Activated CD4-positive, alpha-beta memory T cell treated with anti-CD3 and anti-CD28 coated beads for 36 hours (primary cell): Measurements from ENCODE around the gene NPY4R. TPM values are rescaled to one million over a fixed set of nuclear protein-coding genes. Genes with fewer than 3 reads are reported as not detected.
"Not testable (repeated sequence)": the region's sequence is repeated elsewhere in the genome, so short reads cannot be mapped to it uniquely, and the experiment has no call there.

Experiments used
- CTCF ChIA-PET: fragments of 350-600 bp; sonication (Branson Sonifier 250); formaldehyde crosslinking; loops from one replicate; lab custom pipeline; 2021; ENCODE audit warnings: antibody characterized with exemption, inconsistent platforms; lab: Charles Lee
- POLR2A ChIA-PET: fragments of 350-600 bp; sonication (Branson Sonifier 250); formaldehyde crosslinking; loops from one replicate; lab custom pipeline; 2021; ENCODE audit warnings: antibody characterized with exemption; lab: Charles Lee
- DNase-seq: peaks from one replicate; pipeline ENCODE4 v3.0.0-alpha.2; 2020
- H3K27ac Mint-ChIP-seq: one replicate; pipeline ENCODE4 v1.8.0; 2021; ENCODE audit warnings: mixed read lengths
- H3K27me3 Mint-ChIP-seq: one replicate; pipeline ENCODE4 v1.8.0; 2021; ENCODE audit warnings: mixed read lengths
- H3K36me3 Mint-ChIP-seq: one replicate; pipeline ENCODE4 v1.8.0; 2021; ENCODE audit warnings: mixed read lengths
- H3K4me1 Mint-ChIP-seq: one replicate; pipeline ENCODE4 v1.8.0; 2021; ENCODE audit warnings: low read depth, mixed read lengths
- H3K4me3 Mint-ChIP-seq: one replicate; pipeline ENCODE4 v1.8.0; 2021; ENCODE audit warnings: mild to moderate bottlenecking, mixed read lengths
- H3K9me3 Mint-ChIP-seq: one replicate; pipeline ENCODE4 v1.8.0; 2021; ENCODE audit warnings: mixed read lengths
- intact Hi-C: fragments of 100-400 bp; cut with micrococcal nuclease; formaldehyde crosslinking; loops from one replicate; pipeline ENCODE4 v1.15.1; 2023
- total RNA-seq, 2 experiments: library from RNA; stranded (reverse); gene quantifications; one replicate each; pipeline ENCODE4 v1.2.3, GENCODE V29; 2021

NPY4R gene
- total RNA-seq, 2 experiments from 2014 or later, result not detected

- not testable (repeated sequence) for H3K4me3 Mint-ChIP-seq
Measured at GRCh38 chr10:46445389-46446122, 20.2 kb downstream of the NPY4R start.

GRCh38 chr10:46443422-46443821 is 22.3 kb downstream of the NPY4R start:
- intact Hi-C loops, result not testable (repeated sequence)

More at GRCh38 chr10:46445389-46446122, 20.2 kb downstream of the NPY4R start:
- CTCF ChIA-PET, intact Hi-C loops, H3K4me1 Mint-ChIP-seq, H3K27ac Mint-ChIP-seq, H3K27me3 Mint-ChIP-seq, H3K36me3 Mint-ChIP-seq, DNase-seq, POLR2A ChIA-PET, H3K9me3 Mint-ChIP-seq: not testable (repeated sequence)

GRCh38 chr10:46442706-46443275 is 23.0 kb downstream of the NPY4R start:
- CTCF ChIA-PET, H3K9me3 Mint-ChIP-seq, H3K4me3 Mint-ChIP-seq, H3K27me3 Mint-ChIP-seq, H3K36me3 Mint-ChIP-seq, DNase-seq, POLR2A ChIA-PET, intact Hi-C loops, H3K4me1 Mint-ChIP-seq, H3K27ac Mint-ChIP-seq: not testable (repeated sequence)

More at GRCh38 chr10:46443422-46443821, 22.3 kb downstream of the NPY4R start:
- DNase-seq, H3K9me3 Mint-ChIP-seq, POLR2A ChIA-PET, H3K36me3 Mint-ChIP-seq, H3K4me3 Mint-ChIP-seq, H3K27me3 Mint-ChIP-seq, H3K27ac Mint-ChIP-seq, CTCF ChIA-PET, H3K4me1 Mint-ChIP-seq: not testable (repeated sequence)

- POLR2A ChIA-PET, DNase-seq, H3K9me3 Mint-ChIP-seq, H3K36me3 Mint-ChIP-seq, H3K27ac Mint-ChIP-seq, CTCF ChIA-PET, H3K27me3 Mint-ChIP-seq, H3K4me3 Mint-ChIP-seq, H3K4me1 Mint-ChIP-seq, intact Hi-C loops: not testable (repeated sequence)
Measured at GRCh38 chr10:46441837-46442278, 23.9 kb downstream of the NPY4R start.

- H3K9me3 Mint-ChIP-seq, intact Hi-C loops, H3K36me3 Mint-ChIP-seq, POLR2A ChIA-PET, DNase-seq, H3K27me3 Mint-ChIP-seq, H3K4me1 Mint-ChIP-seq, CTCF ChIA-PET, H3K4me3 Mint-ChIP-seq, H3K27ac Mint-ChIP-seq: not testable (repeated sequence)
Measured at GRCh38 chr10:46440942-46441341, 24.8 kb downstream of the NPY4R start.

- H3K27ac Mint-ChIP-seq, H3K4me3 Mint-ChIP-seq, CTCF ChIA-PET, H3K36me3 Mint-ChIP-seq, H3K27me3 Mint-ChIP-seq, POLR2A ChIA-PET, DNase-seq, H3K4me1 Mint-ChIP-seq, intact Hi-C loops, H3K9me3 Mint-ChIP-seq: not testable (repeated sequence)
Measured at GRCh38 chr10:46423550-46423949, 42.2 kb downstream of the NPY4R start.

- DNase-seq, H3K36me3 Mint-ChIP-seq, H3K4me1 Mint-ChIP-seq, CTCF ChIA-PET, H3K9me3 Mint-ChIP-seq, intact Hi-C loops, H3K4me3 Mint-ChIP-seq, H3K27ac Mint-ChIP-seq, POLR2A ChIA-PET, H3K27me3 Mint-ChIP-seq: not testable (repeated sequence)
Measured at GRCh38 chr10:46419570-46420379, 46.0 kb downstream of the NPY4R start.

- POLR2A ChIA-PET, CTCF ChIA-PET, H3K36me3 Mint-ChIP-seq, H3K27me3 Mint-ChIP-seq, H3K27ac Mint-ChIP-seq, H3K4me1 Mint-ChIP-seq, H3K9me3 Mint-ChIP-seq, intact Hi-C loops, H3K4me3 Mint-ChIP-seq, DNase-seq: not testable (repeated sequence)
Measured at GRCh38 chr10:46418283-46418682, 47.5 kb downstream of the NPY4R start.

GRCh38 chr10:46415291-46415690 is 50.5 kb downstream of the NPY4R start:
- H3K9me3 Mint-ChIP-seq, H3K4me3 Mint-ChIP-seq, CTCF ChIA-PET, H3K27ac Mint-ChIP-seq, H3K4me1 Mint-ChIP-seq, intact Hi-C loops, POLR2A ChIA-PET, H3K36me3 Mint-ChIP-seq, H3K27me3 Mint-ChIP-seq, DNase-seq: not testable (repeated sequence)

- H3K4me1 Mint-ChIP-seq, H3K27me3 Mint-ChIP-seq, DNase-seq, H3K27ac Mint-ChIP-seq, POLR2A ChIA-PET, intact Hi-C loops, H3K4me3 Mint-ChIP-seq, CTCF ChIA-PET, H3K9me3 Mint-ChIP-seq, H3K36me3 Mint-ChIP-seq: not testable (repeated sequence)
Measured at GRCh38 chr10:46412665-46413064, 53.1 kb downstream of the NPY4R start.

GRCh38 chr10:46411123-46411522 is 54.6 kb downstream of the NPY4R start:
- H3K4me3 Mint-ChIP-seq, H3K9me3 Mint-ChIP-seq, H3K36me3 Mint-ChIP-seq, H3K27me3 Mint-ChIP-seq, CTCF ChIA-PET, POLR2A ChIA-PET, intact Hi-C loops, H3K27ac Mint-ChIP-seq, H3K4me1 Mint-ChIP-seq, DNase-seq: not testable (repeated sequence)
